DOHH2 (cell line): Measurements from ENCODE around the gene LMO7.

Experiments
- CTCF ChIP-seq: fragments of 200-600 bp; sonication (generic); IDR thresholded peaks from one replicate; pipeline ENCODE4 v1.5.1; 2014; ENCODE audit warnings: antibody characterized with exemption, mild to moderate bottlenecking, low read depth, low read length; ENCODE audit not compliant: poor library complexity, severe bottlenecking
- EZH2phosphoT487 ChIP-seq: fragments of 200-600 bp; sonication (generic); IDR thresholded peaks from 2 replicates; pipeline ENCODE4 v1.6.1; 2017; ENCODE audit warnings: borderline replicate concordance, mild to moderate bottlenecking, antibody characterized with exemption, low read length, moderate library complexity, mixed read lengths

- TF ChIP-seq CTCF = no peak
- no peak for TF ChIP-seq EZH2phosphoT487
Measured at GRCh38 chr13:75636436-75637180, 478 bp downstream of the LMO7 start.
